GM18520 (cell line): ENCODE measurements around the gene SLC13A1.
"Not testable (repeated sequence)": the region's sequence is repeated elsewhere in the genome, so short reads cannot be mapped to it uniquely, and the experiment has no call there.

Experiments
- ATAC-seq: cut with Tn5 transposase; IDR thresholded peaks from one replicate; pipeline ENCODE4 v1.9.1; 2021; ENCODE audit not compliant: unreplicated experiment

SLC13A1 gene

GRCh38 chr7:123131140-123131539 is 68.6 kb downstream of the SLC13A1 start:
- no peak for ATAC-seq

GRCh38 chr7:123126691-123127090 is 73.1 kb downstream of the SLC13A1 start:
- no peak for ATAC-seq

GRCh38 chr7:123126171-123126570 is 73.6 kb downstream of the SLC13A1 start:
- ATAC-seq: no peak

DNA sequence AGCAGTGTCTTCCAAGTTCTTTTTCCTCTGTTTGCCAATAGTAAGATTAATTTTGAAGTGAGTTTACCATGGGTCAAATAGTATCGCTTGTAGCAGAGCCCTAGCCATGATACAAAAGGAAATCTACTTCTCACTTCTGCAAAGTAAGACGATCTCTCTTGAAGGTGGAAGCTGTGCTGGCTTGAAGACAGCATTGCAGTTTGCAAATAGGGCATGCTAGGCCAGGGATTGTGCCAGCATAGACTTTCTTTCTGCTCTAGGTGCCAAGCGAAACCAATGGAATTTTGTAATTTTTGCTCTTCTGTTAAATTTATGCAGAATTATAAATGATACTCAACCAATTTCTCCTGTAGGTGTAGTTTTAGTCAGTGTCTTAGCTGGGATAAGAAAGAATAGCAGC is 74.5 kb downstream of the SLC13A1 start:
- ATAC-seq: no peak

GRCh38 chr7:123122916-123123315 is 76.9 kb downstream of the SLC13A1 start:
- ATAC-seq: no peak

GRCh38 chr7:123120286-123120685 is 79.5 kb downstream of the SLC13A1 start:
- no peak for ATAC-seq

DNA sequence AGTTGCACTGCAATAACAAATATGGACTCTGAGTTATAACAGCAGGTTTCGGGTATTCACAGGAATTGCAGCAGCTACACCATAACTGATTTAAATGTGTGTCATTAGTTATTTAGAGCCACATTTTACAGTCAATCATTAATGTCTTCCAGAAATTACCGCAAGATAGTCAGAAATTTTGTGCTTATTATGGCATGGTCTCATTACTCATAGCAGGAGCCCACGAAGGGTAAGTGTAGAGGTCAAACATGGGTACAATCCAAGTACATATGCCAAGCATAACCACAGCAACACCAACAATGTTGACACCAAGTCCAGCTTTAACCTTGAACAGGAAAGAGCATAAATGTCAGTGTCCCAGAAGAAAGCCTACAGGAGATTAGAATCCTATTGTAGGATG is 84.4 kb downstream of the SLC13A1 start:
- ATAC-seq: no peak

GRCh38 chr7:123114288-123114687 is 85.5 kb downstream of the SLC13A1 start:
- no peak for ATAC-seq

DNA sequence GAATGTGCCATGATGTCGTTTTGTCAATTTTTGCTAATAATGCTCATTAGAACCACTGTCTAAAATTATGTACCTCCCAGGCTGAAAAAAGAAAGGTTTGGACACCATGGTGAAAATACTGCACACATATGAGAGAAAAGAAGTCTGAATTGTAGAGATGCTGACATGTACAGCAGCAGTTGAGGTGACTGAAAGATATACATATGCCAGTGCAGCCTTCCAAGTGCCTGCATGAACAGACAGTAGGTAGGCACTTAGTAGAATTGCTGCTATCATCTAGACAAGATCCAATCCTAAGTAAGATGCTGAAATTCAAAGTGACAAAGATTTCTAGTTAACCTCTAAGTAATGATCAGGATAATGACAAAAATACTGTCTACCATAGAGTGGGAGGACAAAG is 86.9 kb downstream of the SLC13A1 start:
- ATAC-seq: no peak

GRCh38 chr7:123099712-123100111 is 100.1 kb downstream of the SLC13A1 start:
- no peak for ATAC-seq

DNA sequence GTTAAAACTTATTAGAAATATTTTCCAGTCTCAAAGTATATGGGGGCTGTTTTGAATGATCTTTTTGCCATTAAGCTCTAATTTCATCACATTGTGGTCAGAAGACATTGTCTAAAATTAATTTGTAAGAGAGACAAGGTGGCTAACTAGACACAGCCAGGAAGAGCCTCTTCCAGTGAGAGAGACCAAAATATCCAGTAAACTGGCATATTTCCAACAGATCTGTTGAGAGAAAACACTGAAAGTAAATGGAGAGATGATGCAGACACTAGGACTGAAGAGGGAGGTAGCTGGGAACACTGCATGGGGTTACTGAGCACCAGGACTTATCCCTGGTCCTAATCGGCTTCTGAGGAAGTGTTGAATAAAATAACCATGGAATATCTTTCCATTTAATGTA is 102.8 kb downstream of the SLC13A1 start:
- ATAC-seq: no peak

DNA sequence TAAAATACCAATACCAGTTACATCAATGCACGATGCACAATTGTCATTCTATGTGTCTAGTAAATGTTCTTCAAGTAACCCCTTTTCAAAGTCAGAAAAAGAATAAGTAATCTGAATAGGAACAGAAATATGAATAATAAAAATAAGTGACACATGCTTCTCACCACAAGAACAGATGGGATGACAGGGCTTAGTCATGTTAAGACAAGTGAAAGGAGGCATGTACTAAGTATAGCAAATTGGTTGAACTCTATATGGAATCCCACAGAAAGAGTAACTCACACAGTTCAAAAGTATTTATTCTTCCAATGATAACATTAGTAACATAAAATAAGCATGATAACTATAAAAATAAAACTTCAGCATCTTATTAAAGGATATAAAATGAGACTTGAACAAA is 103.3 kb downstream of the SLC13A1 start:
- no peak for ATAC-seq

GRCh38 chr7:123090456-123090855 is 109.3 kb downstream of the SLC13A1 start:
- no peak for ATAC-seq

GRCh38 chr7:123086910-123087309 is 112.9 kb downstream of the SLC13A1 start:
- not testable (repeated sequence) for ATAC-seq

- ATAC-seq: not testable (repeated sequence)
Measured at GRCh38 chr7:123084861-123085260, 114.9 kb downstream of the SLC13A1 start.

DNA sequence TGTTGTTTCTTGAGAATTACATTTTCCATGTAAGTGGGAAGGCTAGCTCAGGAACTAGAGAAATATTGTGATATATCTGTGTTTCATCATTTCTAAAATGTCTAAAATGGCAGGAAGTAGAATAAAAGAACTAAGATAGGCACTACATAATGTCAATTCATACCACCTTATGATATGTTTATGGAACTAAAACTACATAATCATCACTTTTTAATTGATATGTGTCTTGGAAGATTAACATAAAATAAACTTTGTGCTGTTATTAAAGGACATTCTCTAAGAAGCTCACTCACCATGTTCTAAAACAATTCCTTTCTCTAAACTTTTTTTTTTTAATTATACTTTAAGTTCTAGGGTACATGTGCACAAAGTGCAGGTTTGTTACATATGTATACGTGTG is 120.7 kb downstream of the SLC13A1 start:
- no peak for ATAC-seq

- peak; percentile 48 for ATAC-seq
Measured at GRCh38 chr7:123075838-123076467, 123.8 kb downstream of the SLC13A1 start.

DNA sequence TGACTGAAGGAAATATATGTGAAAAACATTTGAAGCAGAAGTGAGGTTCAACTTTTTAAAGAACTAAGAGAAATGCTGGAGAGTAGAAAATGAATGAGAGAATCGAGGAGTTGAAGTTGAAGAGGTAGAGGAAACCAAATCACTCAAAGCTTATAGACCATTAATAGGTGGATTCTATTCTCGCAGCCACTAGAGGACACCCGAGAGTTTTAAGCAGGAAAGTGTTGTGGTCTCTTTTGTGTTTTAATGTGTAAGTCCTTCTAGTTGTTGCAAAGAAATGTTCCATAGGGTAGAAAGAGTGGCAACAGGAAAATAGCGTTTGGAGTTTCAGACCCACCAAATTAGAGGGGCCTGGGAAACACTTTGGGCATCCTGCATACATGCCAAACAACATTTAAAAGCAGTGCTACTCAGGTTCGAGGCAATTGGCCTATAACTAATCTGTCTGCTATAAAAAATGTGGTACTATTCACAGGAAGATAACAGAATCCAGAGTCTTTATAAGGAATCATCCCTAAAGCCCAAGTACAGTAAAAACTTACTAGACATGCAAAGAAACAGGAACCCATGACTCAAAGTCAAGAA is 129.0 kb downstream of the SLC13A1 start:
- ATAC-seq: peak; percentile 62

DNA sequence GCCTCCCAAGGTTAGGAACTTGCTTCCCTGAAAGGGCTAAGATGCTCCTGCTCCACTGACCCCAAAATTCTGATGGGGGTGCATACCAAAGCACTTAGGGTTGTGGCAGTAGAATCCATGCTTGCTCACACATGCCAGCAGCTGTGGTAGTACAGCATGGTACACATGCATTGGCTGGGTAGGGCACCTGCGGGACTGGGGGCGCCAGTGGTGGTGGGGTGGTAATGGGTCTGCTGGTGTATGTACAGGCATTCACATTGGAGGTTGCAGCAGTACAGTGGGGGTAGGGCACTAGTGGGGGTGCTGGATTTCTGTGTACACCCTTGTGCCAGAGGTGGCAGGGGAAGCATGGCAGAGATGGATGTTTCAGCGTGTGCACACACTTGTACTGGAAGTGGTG is 132.0 kb downstream of the SLC13A1 start:
- ATAC-seq: no peak
